SU-DHL-6 (cell line): Measurements from ENCODE around the gene SPEN.

Source experiments
- H2AFZ ChIP-seq: fragments of 200-600 bp; sonication (generic); 2 replicates; pipeline ENCODE4 v1.6.1; 2014; ENCODE audit warnings: low read depth, mild to moderate bottlenecking, moderate library complexity, mixed read lengths, antibody characterized with exemption, low read length; ENCODE audit not compliant: severe bottlenecking
- H3F3A ChIP-seq: fragments of 200-600 bp; shearing (Covaris generic); 2 replicates; pipeline ENCODE4 v1.6.0; 2016; ENCODE audit warnings: antibody characterized with exemption, mild to moderate bottlenecking; ENCODE audit not compliant: insufficient read depth
- H3K27ac ChIP-seq: fragments of 200-600 bp; sonication (generic); 2 replicates; pipeline ENCODE4 v1.5.1; 2016; ENCODE audit warnings: low read depth, mild to moderate bottlenecking, low read length, moderate library complexity, mixed read lengths
- H3K27me3 ChIP-seq: fragments of 200-600 bp; sonication (generic), shearing (Covaris generic); 2 replicates; pipeline ENCODE4 v1.6.0; 2014; ENCODE audit warnings: mild to moderate bottlenecking, low read length
- H3K36me3 ChIP-seq: fragments of 200-600 bp; sonication (generic); 2 replicates; pipeline ENCODE4 v1.6.1; 2014; ENCODE audit warnings: mild to moderate bottlenecking, low read length, mixed read lengths
- H3K4me2 ChIP-seq: fragments of 300-600, 200-600 bp; shearing (Covaris generic), sonication (generic); 2 replicates; pipeline ENCODE4 v1.6.0; 2014; ENCODE audit warnings: low read length, low read depth, mild to moderate bottlenecking; ENCODE audit not compliant: poor library complexity, severe bottlenecking
- H3K4me3 ChIP-seq: fragments of 200-600 bp; sonication (generic); 2 replicates; pipeline ENCODE4 v1.5.1; 2014; ENCODE audit warnings: antibody characterized with exemption, low read length, mild to moderate bottlenecking, mixed read lengths; ENCODE audit not compliant: insufficient read depth, poor library complexity, severe bottlenecking
- H3K79me2 ChIP-seq: fragments of 200-600 bp; sonication (generic); 2 replicates; pipeline ENCODE4 v1.6.1; 2014; ENCODE audit warnings: mild to moderate bottlenecking, low read length, moderate library complexity; ENCODE audit not compliant: insufficient read depth
- H3K9ac ChIP-seq: fragments of 200-600 bp; sonication (generic); 2 replicates; pipeline ENCODE4 v1.7.0; 2014; ENCODE audit warnings: mild to moderate bottlenecking, low read length
- H3K9me2 ChIP-seq: fragments of 200-600 bp; sonication (generic); replicated peaks from 2 replicates; pipeline ENCODE4 v1.6.1; 2014; ENCODE audit warnings: low read length; ENCODE audit not compliant: insufficient read depth
- H3K9me3 ChIP-seq: fragments of 200-600 bp; sonication (generic); 2 replicates; pipeline ENCODE4 v1.6.1; 2014; ENCODE audit warnings: low read length, mixed read lengths; ENCODE audit not compliant: insufficient read depth
- H4K20me1 ChIP-seq: fragments of 200-600 bp; sonication (generic); 2 replicates; pipeline ENCODE4 v1.6.1; 2014; ENCODE audit warnings: low read depth, mild to moderate bottlenecking, antibody characterized with exemption, low read length, moderate library complexity, mixed read lengths
- CTCF ChIP-seq: fragments of 200-600 bp; sonication (generic); IDR thresholded peaks from one replicate; pipeline ENCODE4 v1.5.1; 2017; ENCODE audit warnings: antibody characterized with exemption, mild to moderate bottlenecking, low read length, moderate library complexity; ENCODE audit not compliant: insufficient read depth, poor library complexity, severe bottlenecking
- EZH2phosphoT487 ChIP-seq: fragments of 200-600 bp; sonication (generic), shearing (Covaris generic); conservative IDR thresholded peaks from 2 replicates; pipeline ENCODE4 v1.6.1; 2018; ENCODE audit warnings: mild to moderate bottlenecking, antibody characterized with exemption, low read length, moderate library complexity, mixed read lengths

Gene SPEN, protein sequence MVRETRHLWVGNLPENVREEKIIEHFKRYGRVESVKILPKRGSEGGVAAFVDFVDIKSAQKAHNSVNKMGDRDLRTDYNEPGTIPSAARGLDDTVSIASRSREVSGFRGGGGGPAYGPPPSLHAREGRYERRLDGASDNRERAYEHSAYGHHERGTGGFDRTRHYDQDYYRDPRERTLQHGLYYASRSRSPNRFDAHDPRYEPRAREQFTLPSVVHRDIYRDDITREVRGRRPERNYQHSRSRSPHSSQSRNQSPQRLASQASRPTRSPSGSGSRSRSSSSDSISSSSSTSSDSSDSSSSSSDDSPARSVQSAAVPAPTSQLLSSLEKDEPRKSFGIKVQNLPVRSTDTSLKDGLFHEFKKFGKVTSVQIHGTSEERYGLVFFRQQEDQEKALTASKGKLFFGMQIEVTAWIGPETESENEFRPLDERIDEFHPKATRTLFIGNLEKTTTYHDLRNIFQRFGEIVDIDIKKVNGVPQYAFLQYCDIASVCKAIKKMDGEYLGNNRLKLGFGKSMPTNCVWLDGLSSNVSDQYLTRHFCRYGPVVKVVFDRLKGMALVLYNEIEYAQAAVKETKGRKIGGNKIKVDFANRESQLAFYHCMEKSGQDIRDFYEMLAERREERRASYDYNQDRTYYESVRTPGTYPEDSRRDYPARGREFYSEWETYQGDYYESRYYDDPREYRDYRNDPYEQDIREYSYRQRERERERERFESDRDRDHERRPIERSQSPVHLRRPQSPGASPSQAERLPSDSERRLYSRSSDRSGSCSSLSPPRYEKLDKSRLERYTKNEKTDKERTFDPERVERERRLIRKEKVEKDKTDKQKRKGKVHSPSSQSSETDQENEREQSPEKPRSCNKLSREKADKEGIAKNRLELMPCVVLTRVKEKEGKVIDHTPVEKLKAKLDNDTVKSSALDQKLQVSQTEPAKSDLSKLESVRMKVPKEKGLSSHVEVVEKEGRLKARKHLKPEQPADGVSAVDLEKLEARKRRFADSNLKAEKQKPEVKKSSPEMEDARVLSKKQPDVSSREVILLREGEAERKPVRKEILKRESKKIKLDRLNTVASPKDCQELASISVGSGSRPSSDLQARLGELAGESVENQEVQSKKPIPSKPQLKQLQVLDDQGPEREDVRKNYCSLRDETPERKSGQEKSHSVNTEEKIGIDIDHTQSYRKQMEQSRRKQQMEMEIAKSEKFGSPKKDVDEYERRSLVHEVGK (N-terminal part only)

DNA sequence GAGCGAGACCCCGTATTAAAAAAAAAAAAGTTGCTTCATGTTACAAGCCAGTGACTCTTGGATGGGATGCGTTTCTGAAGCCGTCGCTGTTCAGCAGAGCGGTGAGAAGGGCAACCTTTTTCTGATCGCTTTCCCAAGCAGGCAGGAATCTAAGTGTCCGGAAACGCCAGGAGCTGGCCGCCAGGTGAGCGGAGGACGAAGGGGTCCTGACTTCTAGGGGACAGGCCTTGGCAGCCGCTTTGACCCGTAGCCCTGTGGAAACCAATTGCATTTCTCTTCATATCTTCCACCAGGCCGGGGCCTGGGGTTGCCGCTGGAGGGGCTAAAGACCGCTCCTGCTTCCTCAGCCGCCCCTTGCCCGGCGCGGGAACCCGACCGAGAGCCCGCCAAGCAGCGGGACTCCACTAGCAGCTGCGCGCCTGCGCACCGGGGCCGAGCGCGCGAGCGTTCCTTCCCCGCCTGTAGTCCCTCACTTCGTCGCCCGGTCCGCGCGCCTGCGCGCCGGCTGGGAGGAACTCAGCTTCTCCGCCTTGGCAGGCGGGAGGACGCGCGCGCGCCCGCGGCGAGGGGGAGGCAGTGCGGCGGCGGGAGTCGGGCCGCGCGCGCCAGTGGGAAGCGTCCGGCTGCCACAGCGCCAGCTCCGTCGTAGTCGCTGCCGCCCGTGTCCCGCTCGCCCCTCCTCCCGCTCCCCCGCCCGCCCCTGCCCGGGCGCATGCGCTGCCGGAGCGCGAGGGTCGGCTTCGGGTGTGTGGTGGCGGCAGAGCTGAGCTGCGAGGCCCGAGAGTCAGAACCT, at the start of gene SPEN:
Gene SPEN (plus strand): TSS at position 608 of the 793 bp plus-strand sequence. CDS start 361 bp downstream, outside the sequence.
- Histone ChIP-seq H3K79me2 (peaks cover 59% of the 10 kb centered on the region), H2AFZ (peak within 1 kb of the TSS; percentile 62), H3F3A (peaks cover 51% of the 10 kb centered on the region), H4K20me1 (no peaks in the 10 kb centered on the region; the same call in 1 of the 2 replicates), H3K36me3 (no peaks in the 10 kb centered on the region), H3K9me3 (no peaks in the 10 kb centered on the region), H3K4me2 (peak within 1 kb of the TSS; percentile 94), H3K4me3 (peak within 1 kb of the TSS; percentile 88), H3K9me2 (no peaks in the 10 kb centered on the region), H3K27ac (peak within 1 kb of the TSS; percentile 98), H3K9ac (peak within 1 kb of the TSS; percentile 77), H3K27me3 (no peaks in the 10 kb centered on the region)
- TF ChIP-seq EZH2phosphoT487 (no peak), CTCF (no peak)

DNA sequence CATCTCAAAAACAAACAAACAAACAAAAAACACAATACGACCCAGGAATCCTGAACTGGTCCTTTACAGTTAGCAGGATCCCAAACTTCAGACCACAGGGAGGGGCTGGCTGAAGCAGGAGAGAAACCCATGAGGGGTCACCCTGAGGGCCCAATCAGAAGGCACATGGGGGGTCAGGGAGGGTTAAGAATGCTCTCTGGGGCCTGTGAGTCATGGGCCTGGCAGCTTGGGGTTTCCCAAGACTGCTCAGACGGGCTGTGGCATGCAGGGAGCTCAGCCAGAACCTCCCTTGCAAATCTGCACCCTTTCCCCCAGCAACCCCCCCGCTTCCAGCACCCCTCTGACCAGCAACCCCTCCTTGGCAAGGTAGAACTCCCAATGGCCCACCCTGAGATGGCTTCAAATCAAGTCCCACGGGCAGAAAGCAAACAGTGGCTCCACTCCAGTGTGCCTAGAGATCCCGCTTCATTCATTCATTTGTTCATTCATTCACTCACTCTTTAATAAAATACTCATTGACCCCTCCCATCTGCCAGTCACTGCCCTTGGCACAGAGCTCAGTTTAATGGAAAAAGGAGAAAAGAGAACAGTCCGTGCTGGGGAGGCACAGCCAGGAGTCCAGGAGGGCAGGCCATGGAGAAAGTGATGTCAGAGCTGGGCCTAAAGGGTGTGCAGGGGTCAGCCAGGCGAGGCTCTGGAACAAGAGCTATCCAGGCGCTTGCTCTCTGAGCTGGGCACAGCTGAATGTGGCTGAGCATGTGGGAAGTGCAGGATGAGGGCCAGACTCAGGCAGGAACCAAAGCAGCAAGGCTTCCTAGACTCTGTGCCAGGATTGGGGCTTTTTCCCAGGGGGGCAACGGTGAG, 48.3 kb upstream of the SPEN start:
- H2AFZ ChIP-seq: no peak overlapping the region
- H3K4me3 ChIP-seq: no peak overlapping the region
- no peak overlapping the region for H3K27ac ChIP-seq
- H3K36me3 ChIP-seq: no peaks in the 10 kb centered on the region
- H4K20me1 ChIP-seq: no peaks in the 10 kb centered on the region
- H3K9me2 ChIP-seq: no peaks in the 10 kb centered on the region
- H3F3A ChIP-seq: no peaks in the 10 kb centered on the region
- TF ChIP-seq CTCF: no peak
- no peak for TF ChIP-seq EZH2phosphoT487
- H3K9ac ChIP-seq: no peak overlapping the region
- no peak overlapping the region for H3K4me2 ChIP-seq
- no peaks in the 10 kb centered on the region for H3K27me3 ChIP-seq
- H3K79me2 ChIP-seq: no peaks in the 10 kb centered on the region
- no peaks in the 10 kb centered on the region for H3K9me3 ChIP-seq
